Upper lobe of left lung (tissue), 4 donors: ENCODE measurements around the gene ENOX1.

ENCODE experiments used
- CTCF ChIP-seq, 6 experiments: fragments of 450-650 bp in 4 of 6; fragments of 200-600 bp in 2 of 6; sonication (generic) in 2 of 6; IDR thresholded peaks; one replicate each; pipeline ENCODE4 v1.5.1; 2016 to 2019; ENCODE audit warnings: antibody characterized with exemption in 6 of 6
- EP300 ChIP-seq, 4 donors: sonication (generic); formaldehyde crosslinking; IDR thresholded peaks; one replicate each; pipeline ENCODE4 v1.5.1; 2017; ENCODE audit warnings: antibody characterized with exemption in 4 of 4, control low read depth in 2 of 4
- POLR2AphosphoS5 ChIP-seq, 2 donors: sonication (generic); formaldehyde crosslinking; IDR thresholded peaks; one replicate each; pipeline ENCODE4 v1.5.1; 2017; ENCODE audit warnings: antibody characterized with exemption in 2 of 2

DNA sequence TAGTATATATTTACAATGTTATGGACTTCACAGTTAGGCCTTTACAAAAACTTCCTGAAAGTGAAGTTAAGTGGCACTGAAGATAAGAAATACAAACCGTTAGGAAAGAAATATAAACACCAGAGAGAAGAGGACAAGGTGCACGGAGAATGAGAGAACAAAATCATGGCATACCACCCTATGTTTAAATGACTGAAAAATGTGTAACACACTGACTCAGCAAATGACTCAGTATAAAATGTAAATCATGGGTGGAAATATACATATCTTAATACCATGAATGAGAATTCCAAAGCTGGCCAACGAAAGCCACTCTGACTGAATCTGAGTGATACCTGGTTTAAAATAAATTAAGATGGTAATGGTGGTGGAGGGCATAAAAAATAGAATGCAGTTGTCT is 502.6 kb downstream of the ENOX1 start:
- no peak for TF ChIP-seq CTCF (IDR thresholded peaks at IDR 0.05)
- no peak for TF ChIP-seq POLR2AphosphoS5 (IDR thresholded peaks at IDR 0.05)
- no peak for TF ChIP-seq EP300 (IDR thresholded peaks at IDR 0.05)
